H9 (cell line): ENCODE data around the gene DNAI1. TPM values are rescaled to one million over a fixed set of nuclear protein-coding genes. Genes with fewer than 3 reads are reported as not detected.

Experiments
- DNase-seq: peaks from one replicate; pipeline ENCODE4 v3.0.0-alpha.2; 2017
- H2AFZ ChIP-seq: one replicate; pipeline ENCODE4 v1.6.1; 2013; ENCODE audit warnings: mild to moderate bottlenecking, low read length, control low read depth, moderate library complexity
- H2AK5ac ChIP-seq: 2 replicates; pipeline ENCODE4 v1.6.1; 2013; ENCODE audit warnings: low read length, control low read depth, mixed read lengths; ENCODE audit not compliant: insufficient read length
- H2BK120ac ChIP-seq: one replicate; pipeline ENCODE4 v1.6.1; 2013; ENCODE audit warnings: low read depth, mild to moderate bottlenecking, low read length, control low read depth, inconsistent platforms; ENCODE audit not compliant: poor library complexity, severe bottlenecking
- H2BK12ac ChIP-seq: 2 replicates; pipeline ENCODE4 v1.6.1; 2013; ENCODE audit warnings: low read length, control low read depth, mixed read lengths, low read depth; ENCODE audit not compliant: insufficient read length
- H2BK15ac ChIP-seq: 2 replicates; pipeline ENCODE4 v1.6.1; 2013; ENCODE audit warnings: low read depth, low read length, control low read depth
- H2BK20ac ChIP-seq: one replicate; pipeline ENCODE4 v1.6.1; 2013; ENCODE audit warnings: low read depth, mild to moderate bottlenecking, low read length, control low read depth, inconsistent platforms; ENCODE audit not compliant: poor library complexity, severe bottlenecking
- H2BK5ac ChIP-seq: 2 replicates; pipeline ENCODE4 v1.6.1; 2013; ENCODE audit warnings: low read length, control low read depth, mixed read lengths; ENCODE audit not compliant: insufficient read length
- H3K14ac ChIP-seq: 2 replicates; pipeline ENCODE4 v1.6.1; 2013; ENCODE audit warnings: low read length, control low read depth; ENCODE audit not compliant: insufficient read depth
- H3K18ac ChIP-seq: 2 replicates; pipeline ENCODE4 v1.6.1; 2013; ENCODE audit warnings: low read depth, mild to moderate bottlenecking, mixed read lengths, low read length, control low read depth; ENCODE audit not compliant: insufficient read length
- H3K23ac ChIP-seq: 2 replicates; pipeline ENCODE4 v1.6.1; 2013; ENCODE audit warnings: low read length, control low read depth, mixed read lengths, low read depth; ENCODE audit not compliant: insufficient read length
- H3K23me2 ChIP-seq: 2 replicates; pipeline ENCODE4 v1.6.1; 2013; ENCODE audit warnings: low read depth, mild to moderate bottlenecking, mixed read lengths, low read length, control low read depth; ENCODE audit not compliant: insufficient read length, poor library complexity, severe bottlenecking
- H3K27ac ChIP-seq: 2 replicates; pipeline ENCODE4 v1.5.1; 2013; ENCODE audit warnings: low read length, control low read depth, mixed read lengths, low read depth; ENCODE audit not compliant: insufficient read length
- H3K27me3 ChIP-seq: 2 replicates; pipeline ENCODE4 v1.6.1; 2013; ENCODE audit warnings: low read length, control low read depth, inconsistent platforms; ENCODE audit not compliant: insufficient read depth
- H3K4ac ChIP-seq: 2 replicates; pipeline ENCODE4 v1.6.1; 2013; ENCODE audit warnings: low read depth, mild to moderate bottlenecking, control low read depth, inconsistent platforms, low read length, moderate library complexity
- H3K4me1 ChIP-seq: 2 replicates; pipeline ENCODE4 v1.6.1; 2013; ENCODE audit warnings: low read length, control low read depth, inconsistent platforms; ENCODE audit not compliant: insufficient read depth
- H3K4me2 ChIP-seq: 2 replicates; pipeline ENCODE4 v1.6.1; 2013; ENCODE audit warnings: low read length, control low read depth, mixed read lengths; ENCODE audit not compliant: insufficient read length, insufficient read depth
- H3K56ac ChIP-seq: 2 replicates; pipeline ENCODE4 v1.6.1; 2013; ENCODE audit warnings: low read depth, mild to moderate bottlenecking, mixed read lengths, low read length, control low read depth; ENCODE audit not compliant: insufficient read length
- H3K79me1 ChIP-seq: 2 replicates; pipeline ENCODE4 v1.6.1; 2013; ENCODE audit warnings: low read depth, mild to moderate bottlenecking, moderate library complexity, low read length, control low read depth, inconsistent platforms; ENCODE audit not compliant: insufficient read depth, poor library complexity, severe bottlenecking
- H3K79me2 ChIP-seq: 2 replicates; pipeline ENCODE4 v1.6.1; 2013; ENCODE audit warnings: low read length, control low read depth, inconsistent platforms; ENCODE audit not compliant: insufficient read depth
- H3K9ac ChIP-seq: 2 replicates; pipeline ENCODE4 v1.6.1; 2013; ENCODE audit warnings: low read length, control low read depth, mixed read lengths; ENCODE audit not compliant: insufficient read length; ENCODE audit errors: extremely low read depth
- H3K9me3 ChIP-seq: one replicate; pipeline ENCODE4 v1.6.1; 2013; ENCODE audit warnings: low read depth, low read length, inconsistent platforms; ENCODE audit not compliant: control insufficient read depth
- H3T11ph ChIP-seq: one replicate; pipeline ENCODE4 v1.6.1; 2013; ENCODE audit warnings: mild to moderate bottlenecking, low read length, control low read depth, inconsistent platforms
- H4K20me1 ChIP-seq: one replicate; pipeline ENCODE4 v1.6.1; 2013; ENCODE audit not compliant: control insufficient read depth, insufficient read length, insufficient read depth
- H4K5ac ChIP-seq: 2 replicates; pipeline ENCODE4 v1.6.1; 2013; ENCODE audit warnings: low read depth, mild to moderate bottlenecking, mixed read lengths, low read length, control low read depth; ENCODE audit not compliant: insufficient read length
- H4K8ac ChIP-seq: replicated peaks from 2 replicates; pipeline ENCODE4 v1.6.1; 2013; ENCODE audit warnings: low read length, control low read depth, mixed read lengths, low read depth; ENCODE audit not compliant: insufficient read length
- H4K91ac ChIP-seq: 2 replicates; pipeline ENCODE4 v1.6.1; 2013; ENCODE audit warnings: low read depth, mild to moderate bottlenecking, moderate library complexity, mixed read lengths, low read length, control low read depth; ENCODE audit not compliant: insufficient read length
- H3K27ac Mint-ChIP-seq, 3 experiments: 2 replicates in 2 of 3; 3 replicates in 1 of 3; pipeline ENCODE4 v1.8.0; 2020 to 2021; ENCODE audit warnings: mixed read lengths in 3 of 3, mild to moderate bottlenecking in 1 of 3, moderate library complexity in 1 of 3
- H3K27me3 Mint-ChIP-seq: 2 replicates; pipeline ENCODE4 v1.8.0; 2021; ENCODE audit warnings: low read depth, mild to moderate bottlenecking, moderate library complexity, mixed read lengths
- H3K36me3 Mint-ChIP-seq, 3 experiments: 2 replicates in 2 of 3; 3 replicates in 1 of 3; pipeline ENCODE4 v1.8.0; 2020 to 2021; ENCODE audit warnings: low read depth in 3 of 3, mixed read lengths in 3 of 3; ENCODE audit not compliant: insufficient read depth in 1 of 3
- H3K4me1 Mint-ChIP-seq, 2 experiments: 2 replicates each; pipeline ENCODE4 v1.8.0; 2020; ENCODE audit warnings: mixed read lengths in 2 of 2
- H3K4me3 Mint-ChIP-seq, 2 experiments: 2 replicates in 1 of 2; 3 replicates in 1 of 2; pipeline ENCODE4 v1.8.0; 2020 to 2021; ENCODE audit warnings: mild to moderate bottlenecking in 2 of 2, mixed read lengths in 2 of 2, moderate library complexity in 1 of 2
- H3K9me3 Mint-ChIP-seq, 2 experiments: 2 replicates in 1 of 2; 3 replicates in 1 of 2; pipeline ENCODE4 v1.8.0; 2020; ENCODE audit warnings: mild to moderate bottlenecking in 2 of 2, mixed read lengths in 2 of 2, moderate library complexity in 1 of 2
- CTCF ChIP-seq: fragments of 200-600 bp; sonication (generic); conservative IDR thresholded peaks from 3 replicates; pipeline ENCODE4 v1.8.0; 2021; ENCODE audit warnings: antibody characterized with exemption, mild to moderate bottlenecking
- WGBS: extraction: QIAGEN DNeasy Blood & Tissue Kit; methylation state at CpG from one replicate; pipeline ENCODE4 v1.1.7; 2013; ENCODE audit warnings: missing lambda C conversion rate, low lambda C conversion rate, mixed read lengths; ENCODE audit not compliant: insufficient read length; ENCODE audit errors: extremely low coverage; 5-methylcytosine and 5-hydroxymethylcytosine counted together
- total RNA-seq: library from RNA; stranded (reverse); gene quantifications from 2 replicates; pipeline ENCODE4 v1.2.1, GENCODE V29; 2021

The DNAI1 gene
- total RNA-seq, 1 experiment from 2014 or later, result 0.22 TPM

GRCh38 chr9:34518896-34519295 lies 60.3 kb downstream of the DNAI1 start:
- peaks cover 27% of the 10 kb centered on the region for H3K27me3 Mint-ChIP-seq

More at GRCh38 chr9:34518896-34519295, 60.3 kb downstream of the DNAI1 start:
- no peak for DNase-seq
- Mint-ChIP-seq H3K4me1 (peaks cover 13 to 14% of the 10 kb centered on the region in 2 experiments), H3K36me3 (peaks cover 0 to 3% (median 0%) of the 10 kb centered on the region in 3 experiments; a peak in 1 of 7 replicates), H3K27ac (no peak overlapping the region), H3K4me3 (no peak overlapping the region), H3K9me3 (no peaks in the 10 kb centered on the region)
- H4K91ac ChIP-seq, result no peak overlapping the region
- H2AFZ ChIP-seq, result no peak overlapping the region
- TF ChIP-seq CTCF, result no peak
- H3K9ac ChIP-seq, result no peak overlapping the region
- no peak overlapping the region for H3K23ac ChIP-seq
- H3K4ac ChIP-seq, result no peak overlapping the region
- H2BK20ac ChIP-seq, result no peak overlapping the region
- H2BK15ac ChIP-seq, result no peak overlapping the region
- peaks cover 7% of the 10 kb centered on the region; the same call in 1 of the 2 replicates for H3K4me1 ChIP-seq
- no peak overlapping the region for H2BK120ac ChIP-seq
- H4K20me1 ChIP-seq, result peaks cover 4% of the 10 kb centered on the region
- no peaks in the 10 kb centered on the region for H3K9me3 ChIP-seq
- H3K79me2 ChIP-seq, result no peaks in the 10 kb centered on the region
- no peak overlapping the region for H3K27ac ChIP-seq
- WGBS, result no CpG with 5 or more reads among the region's 2 CpGs
- no peak overlapping the region for H2BK5ac ChIP-seq
- H4K5ac ChIP-seq, result no peak overlapping the region
- peaks cover 10% of the 10 kb centered on the region for H3K23me2 ChIP-seq
- no peak overlapping the region for H3T11ph ChIP-seq
- no peak overlapping the region for H3K4me2 ChIP-seq
- H2BK12ac ChIP-seq, result no peak overlapping the region
- H3K14ac ChIP-seq, result no peak overlapping the region
- H2AK5ac ChIP-seq, result no peak overlapping the region
- H3K56ac ChIP-seq, result no peak overlapping the region
- no peak overlapping the region for H4K8ac ChIP-seq
- no peak overlapping the region for H3K18ac ChIP-seq
- H3K79me1 ChIP-seq, result no peaks in the 10 kb centered on the region
- H3K27me3 ChIP-seq, result no peaks in the 10 kb centered on the region; the same call in 1 of the 2 replicates
